ENCODE results near the gene KCNQ2.

Gene KCNQ2

DNA sequence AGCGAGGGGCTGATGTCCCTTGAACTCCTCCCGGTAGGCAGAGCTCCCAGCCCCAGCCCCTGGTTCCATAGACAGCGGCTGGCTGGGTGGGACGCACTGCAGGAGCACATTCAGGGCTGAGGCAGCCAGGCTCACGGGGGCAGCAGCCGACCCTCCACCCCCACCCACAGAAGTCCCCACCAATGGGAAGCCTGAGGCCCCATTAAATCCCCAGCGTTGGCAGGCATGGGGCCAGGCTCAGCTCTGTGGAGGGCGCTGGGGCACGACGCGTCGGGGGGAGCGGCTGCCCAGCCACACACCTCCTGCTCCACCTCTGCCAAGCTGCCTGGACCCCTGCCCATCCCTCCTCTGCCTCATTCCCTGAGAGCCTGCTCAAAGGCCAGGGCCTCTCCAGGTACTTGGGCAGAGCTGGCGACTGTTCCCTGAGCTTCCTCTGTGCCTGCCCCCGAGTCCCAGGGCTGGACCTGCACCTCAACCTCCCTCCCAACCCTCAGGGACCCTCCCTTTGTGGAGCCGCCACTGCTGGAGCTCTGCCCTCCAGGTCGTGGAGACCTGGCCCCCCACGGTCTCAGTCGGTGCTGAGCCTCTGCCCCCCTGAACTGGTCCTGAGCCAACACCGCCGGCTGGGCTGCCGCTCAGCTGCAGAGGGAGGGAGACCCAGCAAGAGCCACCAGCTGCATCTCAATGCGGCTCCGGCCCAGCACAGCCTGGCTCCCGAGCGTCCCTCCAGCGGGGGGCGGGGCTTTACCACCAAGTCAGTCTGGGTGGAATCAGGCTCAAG, 120.5 kb downstream of the KCNQ2 start:
- FAIRE-seq = no peak

GRCh38 chr20:63351326-63351700, 121.1 kb downstream of the KCNQ2 start:
- FAIRE-seq = no peak

- FAIRE-seq = no peak
Measured at GRCh38 chr20:63350597-63351325, 121.7 kb downstream of the KCNQ2 start.
